Osteoblast (primary cell): Measurements from ENCODE around the gene ARHGAP15. TPM values are rescaled to one million over a fixed set of nuclear protein-coding genes. Genes with fewer than 3 reads are reported as not detected.

Experiments used
- DNase-seq: peaks from one replicate; pipeline ENCODE4 v3.0.0; 2011; ENCODE audit warnings: low spot score, mixed read lengths; ENCODE audit not compliant: insufficient read length; ENCODE audit errors: missing footprints
- H2AFZ ChIP-seq: 2 replicates; pipeline ENCODE4 v1.6.0; 2011; ENCODE audit warnings: mild to moderate bottlenecking, low read length
- H3K27ac ChIP-seq: 2 replicates; pipeline ENCODE4 v1.5.1; 2011; ENCODE audit warnings: mild to moderate bottlenecking, low read depth, low read length, moderate library complexity
- H3K27me3 ChIP-seq: 2 replicates; pipeline ENCODE4 v1.6.0; 2012; ENCODE audit warnings: mild to moderate bottlenecking, control low read depth, inconsistent platforms, low read length, moderate library complexity; ENCODE audit not compliant: insufficient read depth
- H3K36me3 ChIP-seq: 2 replicates; pipeline ENCODE4 v1.5.1; 2011; ENCODE audit warnings: mild to moderate bottlenecking, low read length, control low read depth, moderate library complexity; ENCODE audit not compliant: insufficient read depth
- H3K4me1 ChIP-seq: 2 replicates; pipeline ENCODE4 v1.5.1; 2011; ENCODE audit warnings: mild to moderate bottlenecking, low read length, control low read depth, moderate library complexity; ENCODE audit not compliant: insufficient read depth
- H3K4me2 ChIP-seq: 2 replicates; pipeline ENCODE4 v1.6.0; 2011; ENCODE audit warnings: mild to moderate bottlenecking, low read length; ENCODE audit not compliant: insufficient read depth
- H3K4me3 ChIP-seq: fragments of 200-600 bp; sonication (generic); 3 replicates; pipeline ENCODE4 v1.5.1; 2012; ENCODE audit warnings: mild to moderate bottlenecking, low read length, inconsistent platforms; ENCODE audit not compliant: insufficient read depth
- H3K79me2 ChIP-seq: 2 replicates; pipeline ENCODE4 v1.6.0; 2012; ENCODE audit warnings: mild to moderate bottlenecking, low read length, control low read depth, inconsistent platforms; ENCODE audit not compliant: insufficient read depth
- H3K9me3 ChIP-seq: 2 replicates; pipeline ENCODE4 v1.5.1; 2011; ENCODE audit warnings: low read depth, low read length, control low read depth
- H4K20me1 ChIP-seq: 2 replicates; pipeline ENCODE4 v1.6.0; 2012; ENCODE audit warnings: mild to moderate bottlenecking, low read length, control low read depth; ENCODE audit not compliant: insufficient read depth
- total RNA-seq: library from RNA; depleted of rRNA; stranded (reverse); fragments of >200 nt; gene quantifications from 2 replicates; pipeline ENCODE4 v1.2.3, GENCODE V29; 2012
- TF ChIP-seq, protein P1 (sequence below): IDR thresholded peaks from 2 replicates; pipeline ENCODE4 v1.5.1; 2011; ENCODE audit warnings: mild to moderate bottlenecking, low read depth, low read length, moderate library complexity; ENCODE audit errors: extremely low read depth

ARHGAP15 gene
- total RNA-seq, 1 donor = 2.2 TPM

DNA sequence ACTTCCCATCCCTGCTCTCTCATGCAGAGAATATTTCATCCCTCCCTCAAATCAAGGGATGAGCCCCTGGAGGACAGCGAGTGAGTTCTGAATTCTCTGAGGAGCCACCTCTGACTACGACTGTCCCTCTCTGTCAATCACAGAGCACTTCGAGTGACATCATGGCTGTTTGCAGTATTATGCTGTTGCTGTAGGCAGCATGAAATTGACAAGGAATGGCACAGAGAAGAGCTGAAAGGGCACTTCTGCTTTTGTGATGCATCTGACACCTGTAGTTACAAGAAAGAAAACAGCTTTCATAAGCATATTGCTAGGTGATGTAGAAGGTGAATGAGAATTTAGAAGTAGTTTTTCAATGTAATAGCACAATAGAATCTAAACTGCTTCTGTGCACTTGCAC, 166.9 kb downstream of the ARHGAP15 start:
- Histone ChIP-seq H3K9me3 (no peaks in the 10 kb centered on the region), H3K36me3 (no peaks in the 10 kb centered on the region), H3K4me3 (no peak overlapping the region), H4K20me1 (no peaks in the 10 kb centered on the region), H2AFZ (no peak overlapping the region), H3K4me2 (no peak overlapping the region), H3K79me2 (no peaks in the 10 kb centered on the region), H3K27ac (no peak overlapping the region), H3K4me1 (no peaks in the 10 kb centered on the region), H3K27me3 (peaks cover 2% of the 10 kb centered on the region)
- no peak for DNase-seq
- TF ChIP-seq, protein P1, sequence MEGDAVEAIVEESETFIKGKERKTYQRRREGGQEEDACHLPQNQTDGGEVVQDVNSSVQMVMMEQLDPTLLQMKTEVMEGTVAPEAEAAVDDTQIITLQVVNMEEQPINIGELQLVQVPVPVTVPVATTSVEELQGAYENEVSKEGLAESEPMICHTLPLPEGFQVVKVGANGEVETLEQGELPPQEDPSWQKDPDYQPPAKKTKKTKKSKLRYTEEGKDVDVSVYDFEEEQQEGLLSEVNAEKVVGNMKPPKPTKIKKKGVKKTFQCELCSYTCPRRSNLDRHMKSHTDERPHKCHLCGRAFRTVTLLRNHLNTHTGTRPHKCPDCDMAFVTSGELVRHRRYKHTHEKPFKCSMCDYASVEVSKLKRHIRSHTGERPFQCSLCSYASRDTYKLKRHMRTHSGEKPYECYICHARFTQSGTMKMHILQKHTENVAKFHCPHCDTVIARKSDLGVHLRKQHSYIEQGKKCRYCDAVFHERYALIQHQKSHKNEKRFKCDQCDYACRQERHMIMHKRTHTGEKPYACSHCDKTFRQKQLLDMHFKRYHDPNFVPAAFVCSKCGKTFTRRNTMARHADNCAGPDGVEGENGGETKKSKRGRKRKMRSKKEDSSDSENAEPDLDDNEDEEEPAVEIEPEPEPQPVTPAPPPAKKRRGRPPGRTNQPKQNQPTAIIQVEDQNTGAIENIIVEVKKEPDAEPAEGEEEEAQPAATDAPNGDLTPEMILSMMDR = no peak

DNA sequence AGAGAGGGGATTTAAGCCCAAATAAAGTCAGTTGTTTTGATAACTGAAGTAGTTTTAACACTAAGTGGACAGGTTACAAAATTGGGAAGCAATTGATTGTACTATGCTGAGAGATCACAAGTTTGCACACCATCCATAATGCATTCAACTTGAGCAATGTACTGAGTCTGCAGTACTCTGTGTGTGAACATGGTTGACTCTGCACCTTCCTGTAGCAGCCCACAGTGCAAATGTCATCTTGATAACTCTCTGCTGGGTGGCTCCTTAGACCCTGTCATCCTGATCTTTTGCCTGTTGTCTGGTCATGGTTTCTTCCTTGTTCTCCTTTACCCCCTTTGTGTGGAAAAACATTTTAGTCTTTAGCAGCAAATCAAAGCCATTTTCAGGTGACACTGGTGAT, 168.0 kb downstream of the ARHGAP15 start:
- no peak overlapping the region for H3K4me3 ChIP-seq
- no peak for DNase-seq

DNA sequence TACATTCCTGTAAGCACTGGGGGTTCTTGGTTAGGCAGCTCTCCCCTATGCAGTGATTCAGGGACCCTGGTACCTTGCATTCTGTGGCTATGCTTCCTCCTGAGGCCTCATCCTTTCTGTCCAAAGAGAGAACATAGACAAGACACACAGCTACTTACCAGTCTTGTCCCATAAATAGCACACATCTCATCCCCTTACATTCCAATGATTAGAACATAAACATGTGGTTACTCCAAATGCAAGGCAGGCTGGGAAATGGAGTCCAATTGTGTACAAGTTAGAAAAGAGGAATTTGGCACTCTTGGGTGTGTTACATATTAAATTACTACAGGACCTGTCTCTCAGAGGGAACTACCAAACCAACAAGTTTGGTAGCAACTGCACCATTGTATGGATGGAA, 171.3 kb downstream of the ARHGAP15 start:
- H3K4me1 ChIP-seq = no peaks in the 10 kb centered on the region
- H3K36me3 ChIP-seq = no peaks in the 10 kb centered on the region
- TF ChIP-seq, protein P1 = no peak
- no peaks in the 10 kb centered on the region for H3K9me3 ChIP-seq
- H2AFZ ChIP-seq = no peak overlapping the region
- H4K20me1 ChIP-seq = no peaks in the 10 kb centered on the region
- no peaks in the 10 kb centered on the region for H3K27me3 ChIP-seq
- DNase-seq = no peak
- H3K4me3 ChIP-seq = no peak overlapping the region
- no peak overlapping the region for H3K4me2 ChIP-seq
- H3K27ac ChIP-seq = no peak overlapping the region
- no peaks in the 10 kb centered on the region for H3K79me2 ChIP-seq

More for the DNA sequence above, 168.0 kb downstream of the ARHGAP15 start:
- H3K9me3 ChIP-seq = no peaks in the 10 kb centered on the region
- no peaks in the 10 kb centered on the region for H3K4me1 ChIP-seq
- no peaks in the 10 kb centered on the region for H3K36me3 ChIP-seq
- no peak overlapping the region for H2AFZ ChIP-seq
- peaks cover 2% of the 10 kb centered on the region for H3K27me3 ChIP-seq
- TF ChIP-seq, protein P1 = no peak
- no peak overlapping the region for H3K27ac ChIP-seq
- H3K79me2 ChIP-seq = no peaks in the 10 kb centered on the region
- no peaks in the 10 kb centered on the region for H4K20me1 ChIP-seq
- no peak overlapping the region for H3K4me2 ChIP-seq

DNA sequence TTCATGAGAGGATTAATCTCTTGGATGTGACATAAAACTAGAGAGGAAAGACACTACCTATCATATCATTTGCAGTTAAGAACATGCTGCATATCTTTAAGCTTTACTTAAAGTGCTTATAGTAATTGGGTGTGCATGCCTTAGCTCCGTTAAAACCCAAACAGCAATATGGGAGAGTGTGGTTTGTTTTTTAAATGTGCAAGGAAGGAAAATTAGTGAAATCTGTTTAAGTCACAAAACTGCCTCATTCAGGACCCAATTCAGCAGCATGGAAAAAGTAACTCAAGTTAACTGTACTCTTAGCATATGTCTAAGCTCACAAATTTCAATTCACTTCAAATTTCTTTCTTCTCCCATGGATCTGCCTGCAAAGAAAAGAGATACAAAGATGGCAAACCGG, 182.2 kb downstream of the ARHGAP15 start:
- TF ChIP-seq, protein P1 = no peak
- Histone ChIP-seq H4K20me1 (no peaks in the 10 kb centered on the region), H3K9me3 (no peaks in the 10 kb centered on the region), H3K27ac (no peak overlapping the region), H3K4me2 (no peak overlapping the region), H3K36me3 (no peaks in the 10 kb centered on the region), H3K27me3 (no peaks in the 10 kb centered on the region), H3K4me1 (no peaks in the 10 kb centered on the region), H3K4me3 (no peak overlapping the region), H3K79me2 (no peaks in the 10 kb centered on the region), H2AFZ (no peak overlapping the region)
- DNase-seq = no peak
